22Rv1 (cell line): Measurements from ENCODE around the gene IGSF21.

Experiments used
- CTCF ChIP-seq: fragments of 450-650 bp; IDR thresholded peaks from 2 replicates; pipeline ENCODE4 v1.5.1; 2017; ENCODE audit warnings: mild to moderate bottlenecking
- ZFX ChIP-seq: fragments of 450-650 bp; IDR thresholded peaks from 2 replicates; pipeline ENCODE4 v1.6.1; 2017; ENCODE audit warnings: antibody characterized with exemption, borderline replicate concordance

GRCh38 chr1:18313523-18313922 is 205.9 kb downstream of the IGSF21 start:
- TF ChIP-seq CTCF, result no peak
- no peak for TF ChIP-seq ZFX
